ENCODE data around the gene ITGAE. TPM values are rescaled to one million over a fixed set of nuclear protein-coding genes. Genes with fewer than 3 reads are reported as not detected.
A peak's percentile ranks its signal among the peaks of the same experiment; 100 is the strongest.

The ITGAE gene
- total and polyA plus RNA-seq, 7 donors, result 25.2 to 51.8 (median 42.9) TPM

DNA sequence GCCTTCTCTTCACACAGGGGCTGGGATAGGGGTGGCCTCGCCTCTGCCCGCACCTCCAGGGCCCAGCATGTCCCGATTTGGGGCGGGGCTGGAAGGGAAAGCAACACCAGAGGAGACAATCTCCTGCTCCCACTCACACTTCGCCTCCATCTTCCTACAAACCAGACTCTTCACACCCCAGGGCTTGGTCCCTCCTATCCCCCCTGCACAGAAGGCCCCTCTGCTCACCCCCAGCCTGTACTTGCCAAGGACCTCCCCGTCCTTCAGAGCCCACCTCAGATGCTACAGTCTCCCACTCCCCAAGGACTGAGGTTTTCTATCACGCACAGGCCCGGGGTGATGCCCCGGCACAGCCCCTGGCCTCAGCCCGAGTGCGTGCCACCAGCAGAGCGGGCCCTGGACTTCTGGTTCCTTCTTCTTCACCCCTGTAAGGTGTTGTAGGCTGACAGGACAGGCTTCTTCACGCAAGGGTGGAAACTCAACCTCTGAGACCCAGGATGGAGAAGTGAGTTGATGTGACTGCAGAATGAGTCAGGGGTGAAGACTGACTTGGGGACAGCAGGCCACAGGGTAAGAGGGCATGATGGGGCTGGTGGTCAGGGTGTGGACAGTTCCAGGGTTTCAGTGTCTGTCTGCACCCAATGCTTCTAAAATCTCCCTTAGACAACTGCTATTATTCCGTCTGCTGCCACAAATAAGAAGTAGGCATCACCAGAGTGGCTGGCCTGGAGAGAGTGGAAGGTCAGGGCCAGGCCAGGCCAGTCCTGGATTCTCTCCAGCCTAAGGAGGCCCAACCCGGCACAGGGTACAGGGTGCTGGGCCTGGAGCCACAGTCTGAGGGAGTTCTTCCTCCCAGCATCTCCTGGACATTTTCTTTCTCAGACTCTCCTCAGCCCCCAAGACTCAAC, 2.5 kb downstream of the ITGAE start:
- no peak overlapping the region for H3K4me3 ChIP-seq
- TF ChIP-seq EP300 (IDR thresholded peaks at IDR 0.05), result no peak
- TF ChIP-seq POLR2AphosphoS5 (IDR thresholded peaks at IDR 0.05), result no peak
- TF ChIP-seq POLR2A (IDR thresholded peaks at IDR 0.05), result no peak
- no peak for TF ChIP-seq CTCF (IDR thresholded peaks at IDR 0.05)
- intact Hi-C loops (cut with DNase I), result no loop called here
- DNase-seq, result no peak
- no peaks in the 10 kb centered on the region for H3K9me3 ChIP-seq
- H3K27me3 ChIP-seq, result no peaks in the 10 kb centered on the region
- no peaks in the 10 kb centered on the region for H3K36me3 ChIP-seq
- H3K27ac ChIP-seq, result no peak overlapping the region
- 80 to 84% methylated on average over 15 of the region's 15 CpGs for whole genome bisulfite sequencing, 2 donors
- H3K4me1 ChIP-seq, result peaks cover 0 to 16% (median 12%) of the 10 kb centered on the region in 4 donors

- H3K4me1 ChIP-seq, result peaks cover 0 to 8% (median 2%) of the 10 kb centered on the region in 4 donors
Measured at GRCh38 chr17:3796822-3797170, 4.2 kb downstream of the ITGAE start.

DNA sequence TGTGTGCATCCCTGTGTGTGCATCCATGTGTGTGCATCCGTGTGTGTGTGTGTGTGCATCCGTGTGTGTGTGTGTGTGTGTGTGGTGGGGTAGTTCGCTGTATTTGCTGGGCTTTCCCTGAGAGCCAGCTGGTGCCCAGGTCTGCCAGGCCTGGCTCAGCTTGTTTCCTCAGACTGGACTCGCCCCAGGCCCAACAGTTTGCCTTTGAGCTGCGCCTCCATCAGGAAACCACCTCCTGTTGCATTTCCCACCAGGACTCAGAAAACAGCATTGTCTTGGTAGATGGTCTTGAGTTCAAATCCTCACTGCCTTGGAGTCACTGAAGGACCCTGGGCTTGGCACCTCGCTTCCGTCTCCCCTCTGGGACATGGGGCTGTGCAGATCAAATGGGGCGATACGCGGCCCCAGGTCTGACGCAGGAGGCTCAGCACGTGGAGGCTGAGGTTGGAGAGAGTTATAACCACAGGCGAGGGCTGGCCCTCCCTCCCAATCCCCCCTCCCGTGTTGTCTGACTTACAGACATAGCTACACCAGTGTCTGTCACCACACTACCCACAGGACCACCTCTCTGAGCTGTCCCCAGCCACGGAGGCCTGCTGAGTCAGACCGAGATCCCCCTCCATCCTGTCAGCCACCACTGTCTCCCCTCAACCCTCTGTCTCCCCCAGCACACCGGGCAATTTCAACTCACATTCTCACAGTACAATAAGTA, 4.7 kb downstream of the ITGAE start:
- Histone ChIP-seq H3K27me3 (no peaks in the 10 kb centered on the region), H3K9me3 (no peaks in the 10 kb centered on the region), H3K36me3 (no peaks in the 10 kb centered on the region), H3K4me1 (peaks cover 0 to 4% (median 0%) of the 10 kb centered on the region in 4 donors), H3K27ac (no peak overlapping the region), H3K4me3 (no peak overlapping the region)
- TF ChIP-seq POLR2A (IDR thresholded peaks at IDR 0.05), result no peak
- TF ChIP-seq POLR2AphosphoS5 (IDR thresholded peaks at IDR 0.05), result no peak
- no peak for TF ChIP-seq CTCF (IDR thresholded peaks at IDR 0.05)
- no peak for TF ChIP-seq EP300 (IDR thresholded peaks at IDR 0.05)
- intact Hi-C loops (cut with DNase I), result no loop called here
- 58 to 82% methylated on average over 16 to 17 of the region's 17 CpGs for WGBS, 2 donors
- DNase-seq, result no peak

More at GRCh38 chr17:3796822-3797170, 4.2 kb downstream of the ITGAE start:
- TF ChIP-seq EP300 (IDR thresholded peaks at IDR 0.05) (no peak), POLR2A (IDR thresholded peaks at IDR 0.05) (no peak), POLR2AphosphoS5 (IDR thresholded peaks at IDR 0.05) (no peak), CTCF (IDR thresholded peaks at IDR 0.05) (no peak)
- H3K27me3 ChIP-seq, result no peaks in the 10 kb centered on the region
- 72 to 89% methylated on average over 9 of the region's 9 CpGs for WGBS, 2 donors
- H3K9me3 ChIP-seq, result no peaks in the 10 kb centered on the region
- no peaks in the 10 kb centered on the region for H3K36me3 ChIP-seq
- intact Hi-C loops (cut with DNase I), result no loop called here
- DNase-seq, result no peak
- no peak overlapping the region for H3K4me3 ChIP-seq
- no peak overlapping the region for H3K27ac ChIP-seq

DNA sequence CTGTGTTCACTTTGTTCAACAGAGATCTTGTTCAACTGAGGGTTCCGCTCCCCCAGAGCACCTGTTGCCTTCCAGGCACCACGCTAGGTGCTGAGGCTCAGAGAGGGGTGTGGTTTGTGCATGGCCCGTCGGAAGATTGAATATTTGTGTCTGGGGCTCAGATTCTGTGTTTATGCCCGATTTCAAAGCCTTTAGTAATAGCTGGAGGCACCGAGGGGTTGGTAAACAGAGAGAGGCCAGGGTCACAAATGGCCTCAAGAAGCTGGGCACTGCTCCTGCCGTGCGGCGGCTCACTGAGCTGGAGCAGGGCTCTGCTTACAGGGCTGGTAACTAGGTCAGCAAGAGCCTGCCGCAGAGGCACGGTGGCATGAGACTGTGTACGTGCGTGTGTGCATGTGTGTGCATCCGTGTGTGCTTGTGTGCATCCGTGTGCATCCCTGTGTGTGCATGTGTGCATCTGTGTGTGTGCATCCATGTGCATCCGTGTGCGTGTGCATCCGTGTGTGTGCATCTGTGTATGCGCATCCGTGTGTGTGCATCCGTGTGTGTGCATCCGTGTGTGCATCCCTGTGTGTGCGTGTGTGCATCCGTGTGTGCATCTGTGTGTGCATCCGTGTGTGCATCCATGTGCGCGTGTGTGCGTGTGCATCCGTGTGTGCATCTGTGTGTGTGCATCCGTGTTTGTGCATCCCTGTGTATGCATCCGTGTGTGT, 5.4 kb downstream of the ITGAE start:
- Histone ChIP-seq H3K36me3 (no peaks in the 10 kb centered on the region), H3K9me3 (no peaks in the 10 kb centered on the region), H3K4me3 (no peak overlapping the region), H3K4me1 (peaks cover 0 to 4% (median 0%) of the 10 kb centered on the region in 4 donors), H3K27me3 (no peaks in the 10 kb centered on the region), H3K27ac (no peak overlapping the region)
- intact Hi-C loops (cut with DNase I), result no loop called here
- DNase-seq, result peak; percentile 28
- WGBS, 2 donors, result 80% methylated on average over 31 of the region's 31 CpGs
- TF ChIP-seq EP300 (IDR thresholded peaks at IDR 0.05) (no peak), POLR2AphosphoS5 (IDR thresholded peaks at IDR 0.05) (no peak), CTCF (IDR thresholded peaks at IDR 0.05) (no peak), POLR2A (IDR thresholded peaks at IDR 0.05) (no peak)

All from sigmoid colon (tissue), 7 donors.